SK-N-SH (cell line): Measurements from ENCODE around the gene SYNJ1. TPM values are rescaled to one million over a fixed set of nuclear protein-coding genes. Genes with fewer than 3 reads are reported as not detected.

Experiments used
- CTCF ChIA-PET: fragments of 300-600, 350-600 bp; formaldehyde crosslinking; extraction: SDS; loops from one replicate; lab custom pipeline; 2021; lab: Yijun Ruan, JAX
- POLR2A ChIA-PET: fragments of 350-600 bp; sonication (Branson Sonifier 250); formaldehyde crosslinking; extraction: SDS; loops from one replicate; lab custom pipeline; 2020; ENCODE audit warnings: antibody characterized with exemption, inconsistent platforms; lab: Yijun Ruan, JAX
- DNase-seq: peaks from one replicate; pipeline ENCODE4 v3.0.0; 2012
- H2AFZ ChIP-seq: fragments of 200-600 bp; sonication (generic); 2 replicates; pipeline ENCODE4 v1.8.1; 2016; ENCODE audit warnings: antibody characterized with exemption, mild to moderate bottlenecking, low read depth
- H3F3A ChIP-seq: fragments of 200-600 bp; sonication (generic); replicated peaks from 2 replicates; pipeline ENCODE3; 2016; ENCODE audit warnings: antibody characterized with exemption, mild to moderate bottlenecking; ENCODE audit not compliant: insufficient read depth
- H3K27ac ChIP-seq, 2 experiments: fragments of 200-500 bp in 1 of 2; fragments of 200-600 bp in 1 of 2; sonication (Bioruptor generic) in 1 of 2; sonication (generic), shearing (Covaris generic) in 1 of 2; 2 replicates each; pipeline versions ENCODE4 v1.5.1 to v1.6.1; 2014 to 2016; ENCODE audit warnings: low read depth in 2 of 2, inconsistent platforms in 1 of 2, low read length in 1 of 2, mild to moderate bottlenecking in 1 of 2, mixed read lengths in 1 of 2
- H3K27me3 ChIP-seq: fragments of 200-600 bp; sonication (generic), shearing (Covaris generic); 2 replicates; pipeline ENCODE4 v1.6.1; 2016; ENCODE audit warnings: mixed run types; ENCODE audit not compliant: insufficient read depth
- H3K36me3 ChIP-seq, 2 experiments: fragments of 200-500 bp in 1 of 2; fragments of 200-600 bp in 1 of 2; sonication (Bioruptor generic) in 1 of 2; sonication (generic) in 1 of 2; replicated peaks in 1 of 2; 2 replicates each; pipeline versions ENCODE3 to v1.5.1; 2014 to 2016; ENCODE audit warnings: low read length in 1 of 2, mild to moderate bottlenecking in 1 of 2; ENCODE audit not compliant: insufficient read depth in 2 of 2, control insufficient read depth in 1 of 2
- H3K4me1 ChIP-seq, 2 experiments: fragments of 200-500 bp in 1 of 2; fragments of 200-600 bp in 1 of 2; sonication (Bioruptor generic) in 1 of 2; sonication (generic), shearing (Covaris generic) in 1 of 2; 2 replicates each; pipeline versions ENCODE4 v1.5.1 to v1.6.1; 2014 to 2016; ENCODE audit warnings: low read depth in 1 of 2, low read length in 1 of 2, mixed run types in 1 of 2; ENCODE audit not compliant: insufficient read depth in 2 of 2, control insufficient read depth in 1 of 2
- H3K4me2 ChIP-seq: fragments of 200-600 bp; sonication (generic), shearing (Covaris generic); 2 replicates; pipeline ENCODE4 v1.6.1; 2017; ENCODE audit warnings: mixed run types
- H3K4me3 ChIP-seq, 2 experiments: fragments of 200-500 bp in 1 of 2; fragments of 200-600 bp in 1 of 2; sonication (Bioruptor generic) in 1 of 2; sonication (generic), shearing (Covaris generic) in 1 of 2; 2 replicates each; pipeline versions ENCODE4 v1.5.1 to v1.8.1; 2014 to 2016; ENCODE audit warnings: low read depth in 2 of 2, inconsistent platforms in 1 of 2, low read length in 1 of 2, mild to moderate bottlenecking in 1 of 2, mixed read lengths in 1 of 2, moderate library complexity in 1 of 2
- H3K79me2 ChIP-seq: fragments of 200-600 bp; sonication (generic); 2 replicates; pipeline ENCODE4 v1.8.1; 2017; ENCODE audit warnings: mild to moderate bottlenecking; ENCODE audit not compliant: insufficient read depth
- H3K9ac ChIP-seq: fragments of 200-600 bp; sonication (generic); 2 replicates; pipeline ENCODE4 v1.6.1; 2017; ENCODE audit warnings: mixed run types
- H3K9me2 ChIP-seq: fragments of 200-600 bp; sonication (generic); 2 replicates; pipeline ENCODE4 v1.6.1; 2017; ENCODE audit warnings: mixed run types
- H3K9me3 ChIP-seq: fragments of 200-600 bp; sonication (generic); 2 replicates; pipeline ENCODE4 v1.6.1; 2017; ENCODE audit warnings: mixed run types, mild to moderate bottlenecking, moderate library complexity
- H4K20me1 ChIP-seq: fragments of 200-600 bp; sonication (generic); 2 replicates; pipeline ENCODE4 v1.6.1; 2017; ENCODE audit warnings: mild to moderate bottlenecking, mixed run types; ENCODE audit not compliant: insufficient read depth
- CTCF ChIP-seq: fragments of 200-600 bp; sonication (generic); IDR thresholded peaks from 2 replicates; pipeline ENCODE4 v1.6.1; 2017; ENCODE audit warnings: antibody characterized with exemption, mild to moderate bottlenecking, moderate library complexity
- FOSL2 ChIP-seq: IDR thresholded peaks from 2 replicates; pipeline ENCODE4 v1.4.0; 2012; ENCODE audit warnings: low read depth, mild to moderate bottlenecking, moderate library complexity, borderline replicate concordance
- FOXM1 ChIP-seq: IDR thresholded peaks from 2 replicates; pipeline ENCODE4 v1.4.0; 2012; ENCODE audit warnings: low read depth, mild to moderate bottlenecking
- GABPA ChIP-seq: IDR thresholded peaks from 2 replicates; pipeline ENCODE4 v1.4.0; 2012; ENCODE audit warnings: low read depth, mild to moderate bottlenecking
- NRF1 ChIP-seq: IDR thresholded peaks from 2 replicates; pipeline ENCODE4 v1.6.1; 2012; ENCODE audit warnings: low read depth, mild to moderate bottlenecking, low read length
- RAD21 ChIP-seq: IDR thresholded peaks from 2 replicates; pipeline ENCODE4 v1.6.1; 2012; ENCODE audit warnings: mild to moderate bottlenecking, low read length
- RCOR1 ChIP-seq: fragments of 150-350 bp; IDR thresholded peaks from 2 replicates; pipeline ENCODE4 v1.6.1; 2017; ENCODE audit warnings: antibody characterized with exemption, low read length
- SIN3A ChIP-seq: IDR thresholded peaks from 2 replicates; pipeline ENCODE4 v1.6.1; 2012; ENCODE audit warnings: low read depth, mild to moderate bottlenecking, low read length, moderate library complexity, borderline replicate concordance
- SMC3 ChIP-seq: IDR thresholded peaks from 2 replicates; pipeline ENCODE4 v1.6.1; 2012; ENCODE audit warnings: low read depth, low read length, improper control_type of control experiment
- TCF12 ChIP-seq: IDR thresholded peaks from 2 replicates; pipeline ENCODE4 v1.4.0; 2012
- WGBS: methylation state at CpG from one replicate; pipeline ENCODE4 v1.1.6; 2017; ENCODE audit warnings: low lambda C conversion rate; 5-methylcytosine and 5-hydroxymethylcytosine counted together
- polyA plus RNA-seq, 3 experiments: library from polyadenylated mRNA; depleted of rRNA; stranded (reverse); fragments of >200 nt; gene quantifications; 2 replicates each; pipeline ENCODE4 v1.2.3, GENCODE V29; 2012
- TF ChIP-seq, protein P1 (sequence below): IDR thresholded peaks from 2 replicates; pipeline ENCODE4 v1.4.0; 2012; ENCODE audit warnings: low read depth
- TF ChIP-seq, protein P2 (sequence below): fragments of 150-350 bp; IDR thresholded peaks from 2 replicates; pipeline ENCODE4 v1.6.1; 2016; ENCODE audit warnings: mild to moderate bottlenecking, low read depth, low read length

SYNJ1 gene
- polyA plus RNA-seq, 1 of the 3 experiments (the other 2 are of a cell fraction) = 3.3 TPM

DNA sequence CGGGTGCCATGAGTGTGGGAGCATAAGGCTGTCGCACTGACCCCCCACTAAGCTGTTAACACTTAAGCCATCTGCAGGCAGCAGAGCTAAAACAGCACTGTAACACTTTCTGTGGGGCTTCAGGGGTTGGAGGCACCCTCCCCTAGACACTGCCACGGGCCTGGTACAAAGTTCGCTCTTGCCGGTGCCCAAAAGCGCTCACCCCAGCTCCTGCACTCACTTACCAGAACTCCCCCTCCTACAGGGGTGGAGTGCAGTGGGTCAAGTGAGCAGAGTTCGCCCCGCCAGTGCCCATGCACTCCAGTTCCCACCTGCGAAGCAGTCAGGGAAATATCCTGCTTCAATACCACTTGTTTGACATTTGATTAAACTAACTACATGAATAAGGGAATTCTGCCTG, 69.3 kb downstream of the SYNJ1 start:
- Histone ChIP-seq H3K4me2 (no peak overlapping the region), H3K27me3 (no peaks in the 10 kb centered on the region), H3K27ac (no peak overlapping the region), H3K4me1 (no peaks in the 10 kb centered on the region), H3K79me2 (no peaks in the 10 kb centered on the region), H4K20me1 (no peaks in the 10 kb centered on the region), H3K4me3 (no peak overlapping the region), H3K9ac (no peak overlapping the region), H3K9me3 (no peaks in the 10 kb centered on the region), H3K9me2 (no peaks in the 10 kb centered on the region), H3K36me3 (peaks cover 11 to 31% of the 10 kb centered on the region in 2 experiments), H3F3A (no peaks in the 10 kb centered on the region), H2AFZ (no peak overlapping the region)
- no peak for TF ChIP-seq FOXM1
- TF ChIP-seq, protein P1, sequence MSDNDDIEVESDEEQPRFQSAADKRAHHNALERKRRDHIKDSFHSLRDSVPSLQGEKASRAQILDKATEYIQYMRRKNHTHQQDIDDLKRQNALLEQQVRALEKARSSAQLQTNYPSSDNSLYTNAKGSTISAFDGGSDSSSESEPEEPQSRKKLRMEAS = no peak
- TF ChIP-seq, protein P2, sequence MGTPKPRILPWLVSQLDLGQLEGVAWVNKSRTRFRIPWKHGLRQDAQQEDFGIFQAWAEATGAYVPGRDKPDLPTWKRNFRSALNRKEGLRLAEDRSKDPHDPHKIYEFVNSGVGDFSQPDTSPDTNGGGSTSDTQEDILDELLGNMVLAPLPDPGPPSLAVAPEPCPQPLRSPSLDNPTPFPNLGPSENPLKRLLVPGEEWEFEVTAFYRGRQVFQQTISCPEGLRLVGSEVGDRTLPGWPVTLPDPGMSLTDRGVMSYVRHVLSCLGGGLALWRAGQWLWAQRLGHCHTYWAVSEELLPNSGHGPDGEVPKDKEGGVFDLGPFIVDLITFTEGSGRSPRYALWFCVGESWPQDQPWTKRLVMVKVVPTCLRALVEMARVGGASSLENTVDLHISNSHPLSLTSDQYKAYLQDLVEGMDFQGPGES = no peak
- TF ChIP-seq FOSL2 = no peak
- no peak for TF ChIP-seq RCOR1
- no peak for TF ChIP-seq GABPA
- TF ChIP-seq SIN3A = no peak
- POLR2A ChIA-PET = no interaction called here
- CTCF ChIA-PET = interaction anchor here (1.0 kb wide), 1 partner anchor 13 kb away, joined by 3 read pairs; no protein-coding TSS in a partner anchor
- 92% methylated on average over 5 of the region's 9 CpGs for WGBS
- no peak for DNase-seq

- H3K79me2 ChIP-seq = no peaks in the 10 kb centered on the region
- no peaks in the 10 kb centered on the region for H3K9me2 ChIP-seq
- H3K9ac ChIP-seq = no peak overlapping the region
- no peaks in the 10 kb centered on the region for H3K9me3 ChIP-seq
- peak; percentile 87 for TF ChIP-seq RAD21
- no peak for TF ChIP-seq NRF1
- TF ChIP-seq CTCF = peak; percentile 70
- no peak for TF ChIP-seq TCF12
- TF ChIP-seq FOSL2 = no peak
- TF ChIP-seq SMC3 = peak; percentile 60
- H4K20me1 ChIP-seq = no peaks in the 10 kb centered on the region
- H2AFZ ChIP-seq = no peak overlapping the region
- H3K4me1 ChIP-seq = no peaks in the 10 kb centered on the region
- DNase-seq = peak; percentile 72
- no peak overlapping the region for H3K27ac ChIP-seq
- WGBS = 91% methylated on average over 2 of the region's 2 CpGs
- no peak overlapping the region for H3K4me2 ChIP-seq
- no peaks in the 10 kb centered on the region for H3F3A ChIP-seq
- no peaks in the 10 kb centered on the region for H3K27me3 ChIP-seq
- peaks cover 11 to 33% of the 10 kb centered on the region in 2 experiments for H3K36me3 ChIP-seq
- ChIA-PET CTCF (interaction anchor here (0.7 to 1.3 kb wide), 12 partner anchors 10 to 472 kb away, joined by 3 to 7 read pairs (median 4); partner anchors contain the start of genes PAXBP1 and SYNJ1), POLR2A (no interaction called here)
- no peak overlapping the region for H3K4me3 ChIP-seq
Observed at GRCh38 chr21:32653326-32653901, 74.4 kb downstream of the SYNJ1 start.
